ENCODE data around the gene WIPF3. TPM values are rescaled to one million over a fixed set of nuclear protein-coding genes. Genes with fewer than 3 reads are reported as not detected.

WIPF3 gene
- total and polyA plus RNA-seq, 2 of the 4 experiments (the other 2 are of a cell fraction) = not detected

DNA sequence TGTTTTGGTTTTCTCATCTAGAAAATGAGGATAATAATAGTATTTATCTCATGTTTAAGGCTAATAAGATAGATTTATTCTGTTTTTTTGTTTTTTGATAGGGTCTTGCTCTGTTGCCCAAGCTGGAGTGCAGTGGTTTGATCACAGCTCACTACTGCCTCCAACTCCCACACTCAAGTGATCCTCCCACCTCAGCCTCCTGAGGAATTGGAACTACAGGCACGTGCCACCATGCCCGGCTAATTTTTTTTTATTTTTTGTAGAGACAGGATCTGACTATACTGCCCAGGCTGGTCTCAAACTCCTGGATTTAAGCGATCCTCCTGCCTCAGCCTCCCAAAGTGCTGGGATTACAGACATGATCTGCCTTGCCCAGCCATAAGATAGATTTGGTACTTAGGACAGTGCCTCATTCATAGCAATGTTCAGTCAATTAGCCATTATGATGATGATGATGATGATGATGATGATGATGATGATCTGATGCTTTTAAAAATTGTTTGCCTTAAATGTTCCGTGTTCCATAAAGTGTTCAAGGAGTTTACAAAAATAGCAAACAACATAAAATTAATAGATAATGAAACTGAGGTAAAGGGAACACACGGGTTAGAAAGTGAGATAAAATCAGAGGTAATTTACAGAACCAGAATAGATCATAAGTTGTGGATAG is 4.6 kb downstream of the WIPF3 start:
- H3K18ac ChIP-seq (ENCODE audit: low read depth, low read length) = no peak overlapping the region
- TF ChIP-seq NFE2L2 (IDR thresholded peaks at IDR 0.05; ENCODE audit: low read depth, low read length) = no peak
- TF ChIP-seq BHLHE40 (IDR thresholded peaks at IDR 0.05; ENCODE audit: low read depth, low read length) = no peak
- no peak for TF ChIP-seq POLR2A (IDR thresholded peaks at IDR 0.05; ENCODE audit: low read depth, low read length)
- TF ChIP-seq RAD21 (IDR thresholded peaks at IDR 0.05; ENCODE audit: low read length) = no peak
- no peak for TF ChIP-seq CHD1 (IDR thresholded peaks at IDR 0.05; ENCODE audit: low read depth, low read length)
- TF ChIP-seq, protein P1, sequence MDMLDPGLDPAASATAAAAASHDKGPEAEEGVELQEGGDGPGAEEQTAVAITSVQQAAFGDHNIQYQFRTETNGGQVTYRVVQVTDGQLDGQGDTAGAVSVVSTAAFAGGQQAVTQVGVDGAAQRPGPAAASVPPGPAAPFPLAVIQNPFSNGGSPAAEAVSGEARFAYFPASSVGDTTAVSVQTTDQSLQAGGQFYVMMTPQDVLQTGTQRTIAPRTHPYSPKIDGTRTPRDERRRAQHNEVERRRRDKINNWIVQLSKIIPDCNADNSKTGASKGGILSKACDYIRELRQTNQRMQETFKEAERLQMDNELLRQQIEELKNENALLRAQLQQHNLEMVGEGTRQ (IDR thresholded peaks at IDR 0.05; ENCODE audit: low read depth, low read length) = no peak
- TF ChIP-seq, protein P2, sequence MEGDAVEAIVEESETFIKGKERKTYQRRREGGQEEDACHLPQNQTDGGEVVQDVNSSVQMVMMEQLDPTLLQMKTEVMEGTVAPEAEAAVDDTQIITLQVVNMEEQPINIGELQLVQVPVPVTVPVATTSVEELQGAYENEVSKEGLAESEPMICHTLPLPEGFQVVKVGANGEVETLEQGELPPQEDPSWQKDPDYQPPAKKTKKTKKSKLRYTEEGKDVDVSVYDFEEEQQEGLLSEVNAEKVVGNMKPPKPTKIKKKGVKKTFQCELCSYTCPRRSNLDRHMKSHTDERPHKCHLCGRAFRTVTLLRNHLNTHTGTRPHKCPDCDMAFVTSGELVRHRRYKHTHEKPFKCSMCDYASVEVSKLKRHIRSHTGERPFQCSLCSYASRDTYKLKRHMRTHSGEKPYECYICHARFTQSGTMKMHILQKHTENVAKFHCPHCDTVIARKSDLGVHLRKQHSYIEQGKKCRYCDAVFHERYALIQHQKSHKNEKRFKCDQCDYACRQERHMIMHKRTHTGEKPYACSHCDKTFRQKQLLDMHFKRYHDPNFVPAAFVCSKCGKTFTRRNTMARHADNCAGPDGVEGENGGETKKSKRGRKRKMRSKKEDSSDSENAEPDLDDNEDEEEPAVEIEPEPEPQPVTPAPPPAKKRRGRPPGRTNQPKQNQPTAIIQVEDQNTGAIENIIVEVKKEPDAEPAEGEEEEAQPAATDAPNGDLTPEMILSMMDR (conservative IDR thresholded peaks at IDR 0.05; ENCODE audit: low read depth, low read length) = no peak
- TF ChIP-seq RCOR1 (IDR thresholded peaks at IDR 0.05; ENCODE audit: insufficient replicate concordance, low read length) = no peak
- TF ChIP-seq SMC3 (IDR thresholded peaks at IDR 0.05; ENCODE audit: low read depth, low read length) = no peak
- TF ChIP-seq FOS (IDR thresholded peaks at IDR 0.05; ENCODE audit: low read depth, low read length) = no peak
- no peak for TF ChIP-seq MAFK (IDR thresholded peaks at IDR 0.05; ENCODE audit: low read depth, low read length)
- TF ChIP-seq RFX5 (IDR thresholded peaks at IDR 0.05; ENCODE audit: low read depth, low read length) = no peak
- TF ChIP-seq, protein P3, sequence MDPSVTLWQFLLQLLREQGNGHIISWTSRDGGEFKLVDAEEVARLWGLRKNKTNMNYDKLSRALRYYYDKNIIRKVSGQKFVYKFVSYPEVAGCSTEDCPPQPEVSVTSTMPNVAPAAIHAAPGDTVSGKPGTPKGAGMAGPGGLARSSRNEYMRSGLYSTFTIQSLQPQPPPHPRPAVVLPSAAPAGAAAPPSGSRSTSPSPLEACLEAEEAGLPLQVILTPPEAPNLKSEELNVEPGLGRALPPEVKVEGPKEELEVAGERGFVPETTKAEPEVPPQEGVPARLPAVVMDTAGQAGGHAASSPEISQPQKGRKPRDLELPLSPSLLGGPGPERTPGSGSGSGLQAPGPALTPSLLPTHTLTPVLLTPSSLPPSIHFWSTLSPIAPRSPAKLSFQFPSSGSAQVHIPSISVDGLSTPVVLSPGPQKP (IDR thresholded peaks at IDR 0.05; ENCODE audit: borderline replicate concordance, low read depth, low read length) = no peak
- no peak for TF ChIP-seq CEBPB (IDR thresholded peaks at IDR 0.05; ENCODE audit: low read depth, low read length)
- no peak overlapping the region for H2AK5ac ChIP-seq (ENCODE audit: low read depth, low read length)
- ATAC-seq (ENCODE audit: low read depth) = no peak
- H3K56ac ChIP-seq (ENCODE audit: extremely low read depth, insufficient read depth, low read length) = no peak overlapping the region
- no peak overlapping the region for H3K27ac ChIP-seq (ENCODE audit: insufficient read depth, low read length)
- no peak overlapping the region for H2BK5ac ChIP-seq (ENCODE audit: low read depth, low read length, poor library complexity, severe bottlenecking)
- POLR2A ChIA-PET (ENCODE audit: unreplicated experiment) = no interaction called here
- WGBS, 2 experiments (ENCODE audit: extremely low coverage in 2 of 2, insufficient read length in 1 of 2) = no CpG with 5 or more reads among the region's 5 CpGs
- H3K36me3 ChIP-seq (ENCODE audit: control insufficient read depth, insufficient read depth, low read length) = no peaks in the 10 kb centered on the region
- no peak overlapping the region for H4K91ac ChIP-seq (ENCODE audit: insufficient read depth, low read depth, low read length)
- H3K4me1 ChIP-seq (ENCODE audit: control insufficient read depth, insufficient read depth, low read length) = no peaks in the 10 kb centered on the region
- H2BK20ac ChIP-seq (ENCODE audit: low read depth, low read length) = no peak overlapping the region
- H2BK120ac ChIP-seq (ENCODE audit: low read depth, low read length) = no peak overlapping the region
- H4K20me1 ChIP-seq (ENCODE audit: insufficient read depth, low read length) = no peaks in the 10 kb centered on the region
- intact Hi-C loops (cut with micrococcal nuclease) (no loop called here), in situ Hi-C loops (cut with MboI; ENCODE audit: low sequenced_read_pairs) (no loop called here), dilution Hi-C loops (cut with HindIII; ENCODE audit: low sequenced_read_pairs, unreplicated experiment) (no loop called here)
- H2BK15ac ChIP-seq (ENCODE audit: low read depth, low read length) = no peak overlapping the region
- no peak overlapping the region for H3K14ac ChIP-seq (replicated peaks; ENCODE audit: low read depth, low read length)
- H2AFZ ChIP-seq (replicated peaks; ENCODE audit: low read length, poor library complexity) = no peak overlapping the region
- H3K4me3 ChIP-seq (ENCODE audit: insufficient read depth, low read depth, low read length) = no peak overlapping the region
- no peaks in the 10 kb centered on the region for H3K9me1 ChIP-seq (ENCODE audit: insufficient read depth, low read length)
- CTCF ChIA-PET = interaction anchor here (1.1 kb wide), 1 partner anchor 10 kb away, joined by 3 read pairs; no protein-coding TSS in a partner anchor
- no peak overlapping the region for H3K4ac ChIP-seq (ENCODE audit: low read depth, low read length)
- peaks cover 41% of the 10 kb centered on the region for H3K27me3 ChIP-seq (ENCODE audit: control insufficient read depth, insufficient read depth, low read length)
- no peak overlapping the region for H4K5ac ChIP-seq (ENCODE audit: low read depth, low read length)
- no peak overlapping the region for H3K9ac ChIP-seq (ENCODE audit: low read depth, low read length)
- no TSS peak for BruUV-seq (replicated peaks)
- H3K9me3 ChIP-seq (ENCODE audit: control insufficient read depth, insufficient read depth, low read length) = peaks cover 2% of the 10 kb centered on the region; the same call in 1 of the 2 replicates
- no peak for DNase-seq
- H3K4me2 ChIP-seq (ENCODE audit: low read depth, low read length) = no peak overlapping the region
- no peak overlapping the region for H3K23ac ChIP-seq (ENCODE audit: low read depth, low read length)
- H3K79me1 ChIP-seq (ENCODE audit: low read depth in 1 of 2, low read length in 2 of 2) = no peaks in the 10 kb centered on the region
- no peak overlapping the region for H2AK9ac ChIP-seq (replicated peaks; ENCODE audit: low read depth, low read length, poor library complexity)
- H4K8ac ChIP-seq (ENCODE audit: low read depth in 2 of 2, low read length in 2 of 2) = no peak overlapping the region

All from IMR-90 (cell line).